K562 (cell line): ENCODE results near the gene HAUS5. TPM values are rescaled to one million over a fixed set of nuclear protein-coding genes. Genes with fewer than 3 reads are reported as not detected.

Source experiments
- ATAC-seq: fragments of 200-7000 bp; cut with Tn5 transposase; 3 replicates; pipeline ENCODE4 v1.9.1; 2020; ENCODE audit warnings: moderate library complexity
- BruUV-seq: library from RNA; stranded (reverse); fragments of 400-500 nt; replicated peaks from 2 replicates; lab custom pipeline; 2021; lab: Mats Ljungman, UMichigan
- CTCF ChIA-PET: fragments of 300-600 bp; formaldehyde crosslinking; extraction: SDS; loops from one replicate; lab custom pipeline; 2021; ENCODE audit warnings: low intra/inter-chr PET ratio; lab: Yijun Ruan, JAX
- POLR2A ChIA-PET: fragments of 300-600, 350-650 bp; sonication (Branson Sonifier 250); formaldehyde crosslinking; extraction: SDS; loops from one replicate; lab custom pipeline; 2021; ENCODE audit warnings: antibody characterized with exemption, inconsistent platforms; lab: Yijun Ruan, JAX
- DNase-seq, 4 experiments: peaks; one replicate each; pipeline versions ENCODE4 v3.0.0 to v3.0.0-alpha.2; 2011 to 2018; ENCODE audit warnings: low spot score in 3 of 4, mixed read lengths in 3 of 4; ENCODE audit errors: extremely low read depth in 1 of 4
- FAIRE-seq: peaks from 2 replicates; lab custom pipeline; 2011; peaks lifted over from hg19 to GRCh38; lab: Jason Lieb, UNC
- H2AFZ ChIP-seq: 2 replicates; pipeline ENCODE4 v1.6.0; 2011; ENCODE audit warnings: low read depth, low read length, control low read depth, inconsistent platforms
- H3K27ac ChIP-seq: fragments of 200-600 bp; 3 replicates; pipeline ENCODE4 v1.8.0; 2011; ENCODE audit warnings: low read depth, mild to moderate bottlenecking, control low read depth, inconsistent platforms, low read length, moderate library complexity, mixed read lengths; ENCODE audit errors: extremely low read depth
- H3K27me3 ChIP-seq, 2 experiments: fragments of 300-600 bp in 1 of 2; 2 replicates in 1 of 2; 3 replicates in 1 of 2; pipeline versions ENCODE4 v1.6.0 to v1.8.0; 2011; ENCODE audit warnings: inconsistent platforms in 2 of 2, low read length in 2 of 2, mild to moderate bottlenecking in 1 of 2, mixed read lengths in 1 of 2, moderate library complexity in 1 of 2; ENCODE audit not compliant: control insufficient read depth in 2 of 2, insufficient read depth in 2 of 2
- H3K36me3 ChIP-seq: fragments of 300-600 bp; 3 replicates; pipeline ENCODE4 v1.8.0; 2011; ENCODE audit warnings: mild to moderate bottlenecking, low read length, inconsistent platforms; ENCODE audit not compliant: control insufficient read depth, insufficient read depth
- H3K4me1 ChIP-seq, 2 experiments: fragments of 200-600 bp in 1 of 2; replicated peaks in 1 of 2; 2 replicates in 1 of 2; 3 replicates in 1 of 2; pipeline versions ENCODE4 v1.5.1 to v1.8.0; 2011; ENCODE audit warnings: inconsistent platforms in 2 of 2, low read length in 2 of 2, mild to moderate bottlenecking in 1 of 2, mixed read lengths in 1 of 2, moderate library complexity in 1 of 2; ENCODE audit not compliant: control insufficient read depth in 2 of 2, insufficient read depth in 2 of 2
- H3K4me2 ChIP-seq: 2 replicates; pipeline ENCODE4 v1.6.1; 2011; ENCODE audit warnings: low read length, control low read depth, inconsistent platforms, mixed read lengths; ENCODE audit not compliant: insufficient read depth
- H3K4me3 ChIP-seq: fragments of 200-600 bp; sonication (generic), shearing (Covaris generic); 2 replicates; pipeline ENCODE4 v1.5.1; 2016; ENCODE audit warnings: control low read depth, inconsistent platforms
- H3K79me2 ChIP-seq: fragments of 200-600 bp; 3 replicates; pipeline ENCODE4 v1.8.0; 2011; ENCODE audit warnings: low read length, inconsistent platforms; ENCODE audit not compliant: control insufficient read depth, insufficient read depth
- H3K9ac ChIP-seq, 2 experiments: 2 replicates each; pipeline versions ENCODE4 v1.6.0 to v1.6.1; 2011; ENCODE audit warnings: low read depth in 2 of 2, low read length in 2 of 2, control low read depth in 1 of 2, inconsistent platforms in 1 of 2, mild to moderate bottlenecking in 1 of 2, mixed read lengths in 1 of 2; ENCODE audit not compliant: insufficient read depth in 1 of 2
- H3K9me1 ChIP-seq: one replicate; pipeline ENCODE4 v1.6.0; 2011; ENCODE audit warnings: inconsistent platforms, mild to moderate bottlenecking, low read length, moderate library complexity; ENCODE audit not compliant: control insufficient read depth, insufficient read depth
- H3K9me3 ChIP-seq: replicated peaks from 2 replicates; pipeline ENCODE4 v1.5.1; 2011; ENCODE audit warnings: low read depth, low read length, inconsistent platforms; ENCODE audit not compliant: control insufficient read depth, insufficient read depth
- H4K20me1 ChIP-seq: replicated peaks from 2 replicates; pipeline ENCODE4 v1.6.1; 2011; ENCODE audit warnings: low read length, inconsistent platforms, mixed read lengths; ENCODE audit not compliant: control insufficient read depth, insufficient read depth
- GATAD2B ChIP-seq: fragments of 450-650 bp; IDR thresholded peaks from 2 replicates; pipeline ENCODE4 v1.6.1; 2017; ENCODE audit warnings: mild to moderate bottlenecking, borderline replicate concordance
- HDAC2 ChIP-seq: fragments of 450-650 bp; IDR thresholded peaks from 2 replicates; pipeline ENCODE4 v1.6.1; 2016; ENCODE audit warnings: mild to moderate bottlenecking
- MIER1 ChIP-seq: fragments of 450-650 bp; IDR thresholded peaks from 2 replicates; pipeline ENCODE4 v1.6.1; 2016; ENCODE audit warnings: antibody characterized with exemption, mild to moderate bottlenecking, low read depth
- POLR2G ChIP-seq: fragments of 200-400 bp; formaldehyde crosslinking; IDR thresholded peaks from 2 replicates; pipeline ENCODE4 v1.6.1; 2017; ENCODE audit warnings: low read depth, mild to moderate bottlenecking, antibody characterized with exemption, low read length, moderate library complexity
- RBFOX2 ChIP-seq: fragments of 200-400 bp; formaldehyde crosslinking; IDR thresholded peaks from 2 replicates; pipeline ENCODE4 v1.6.1; 2017; ENCODE audit warnings: low read depth, mild to moderate bottlenecking, low read length, moderate library complexity
- ZNF134 ChIP-seq: fragments of 250-450 bp; sonication (Bioruptor Pico); conservative IDR thresholded peaks from 2 replicates; pipeline ENCODE4 v1.4.0; 2020
- ZNF232 ChIP-seq: sonication (generic); formaldehyde crosslinking; IDR thresholded peaks from 2 replicates; pipeline ENCODE4 v1.8.0; 2022; ENCODE audit warnings: mild to moderate bottlenecking, missing genetic modification reagents
- ZSCAN32 ChIP-seq: fragments of 450-650 bp; formaldehyde crosslinking; IDR thresholded peaks from 2 replicates; pipeline ENCODE4 v1.4.0; 2020; ENCODE audit warnings: mild to moderate bottlenecking, moderate library complexity
- WGBS: fragments of 100-300 bp; shearing (Covaris generic); methylation state at CpG from one replicate; pipeline ENCODE4 v1.1.6; 2016; ENCODE audit warnings: low coverage, mixed read lengths; ENCODE audit not compliant: insufficient coverage; ENCODE audit errors: missing lambda C conversion rate; 5-methylcytosine and 5-hydroxymethylcytosine counted together
- in situ Hi-C: fragments of 300-500 bp; cut with MboI; formaldehyde crosslinking; loops from 4 replicates; pipeline ENCODE4 v1.15.0; 2018; ENCODE audit warnings: inconsistent platforms, mixed read lengths
- intact Hi-C: fragments of 100-400 bp; cut with micrococcal nuclease; formaldehyde crosslinking; loops from 2 replicates; pipeline ENCODE4 v1.14.2; 2022
- polyA plus RNA-seq, 8 experiments: library from polyadenylated mRNA; depleted of rRNA in 4 of 8; stranded (reverse) in 5 of 8; unstranded in 3 of 8; fragments of >200 nt; fragmentation: Nextera tagmentation in 2 of 8; fragmentation: Illumina TruSeq in 1 of 8; extraction: Ambion mirVana in 2 of 8; extraction: Trizol in 1 of 8; gene quantifications; 2 replicates each; pipeline versions ENCODE4 v1.2.1 to v1.2.3, GENCODE V29; 2011 to 2014; ENCODE audit warnings: inconsistent platforms in 1 of 8, missing spikeins in 1 of 8
- total RNA-seq, 7 experiments: library from RNA; depleted of rRNA in 6 of 7; stranded (reverse); fragments of >200 nt in 6 of 7; fragmentation: Illumina TruSeq in 2 of 7; extraction: Trizol in 2 of 7; gene quantifications; 2 replicates each; pipeline versions ENCODE4 v1.2.1 to v1.2.3, GENCODE V29; 2011 to 2021; ENCODE audit warnings: low replicate concordance in 1 of 7

The HAUS5 gene
- total and polyA plus RNA-seq, 9 of the 15 experiments (the other 6 are each of a cell fraction or from before 2014, with no cell fraction given), result 3.5 to 41.3 (median 14.2) TPM

GRCh38 chr19:35633727-35634440 is 21.3 kb downstream of the HAUS5 start:
- H3K4me3 ChIP-seq, result no peak overlapping the region
- H3K36me3 ChIP-seq, result peaks cover 81% of the 10 kb centered on the region
- no peak for ATAC-seq
- intact Hi-C loops, result no loop called here
- H3K9ac ChIP-seq, result peak overlapping the region in 1 of 2 experiments; percentile 50; a peak in 1 of 4 replicates
- 92% methylated on average over 24 of the region's 29 CpGs for WGBS
- no peak for FAIRE-seq
- H3K9me1 ChIP-seq, result no peaks in the 10 kb centered on the region
- H3K4me2 ChIP-seq, result no peak overlapping the region
- H3K27ac ChIP-seq, result no peak overlapping the region
- DNase-seq, result no peak
- ChIA-PET POLR2A (interaction anchor here (0.7 to 1.1 kb wide), 2 partner anchors 10 to 76 kb away, joined by 3 read pairs; no protein-coding TSS in a partner anchor), CTCF (no interaction called here)
- BruUV-seq, result no TSS peak
- no peaks in the 10 kb centered on the region for H3K27me3 ChIP-seq
- no peak overlapping the region for H2AFZ ChIP-seq
- peaks cover 4 to 13% of the 10 kb centered on the region in 2 experiments; a peak in 3 of 5 replicates for H3K4me1 ChIP-seq
- no peaks in the 10 kb centered on the region for H3K9me3 ChIP-seq
- TF ChIP-seq RBFOX2, result peak; percentile 47; the same call in 1 of the 2 replicates
- no peak for TF ChIP-seq MIER1
- no peak for TF ChIP-seq HDAC2
- TF ChIP-seq POLR2G, result 0 out of 2 replicates have a peak, but pooled peaks have one; percentile 40
- no peak for TF ChIP-seq ZNF232
- no peak for TF ChIP-seq ZSCAN32 (CRISPR knock-in tag)
- no peak for TF ChIP-seq GATAD2B
- no peak for TF ChIP-seq ZNF134
- TF ChIP-seq, all 486 proteins: peak for 2
- H4K20me1 ChIP-seq, result no peaks in the 10 kb centered on the region
- in situ Hi-C loops, result no loop called here
- H3K79me2 ChIP-seq, result peaks cover 10% of the 10 kb centered on the region
